K562 (cell line): ENCODE results near the gene ZNF74. TPM values are rescaled to one million over a fixed set of nuclear protein-coding genes. Genes with fewer than 3 reads are reported as not detected.

ENCODE experiments used
- ARID4B ChIP-seq: sonication (generic); formaldehyde crosslinking; IDR thresholded peaks from 2 replicates; pipeline ENCODE4 v1.8.0; 2022; ENCODE audit warnings: mild to moderate bottlenecking, missing genetic modification reagents
- ATF7 ChIP-seq: fragments of 450-650 bp; IDR thresholded peaks from 2 replicates; pipeline ENCODE4 v1.7.1; 2014; ENCODE audit warnings: mild to moderate bottlenecking, moderate library complexity
- BRF1 ChIP-seq: IDR thresholded peaks from 3 replicates; pipeline ENCODE4 v1.6.1; 2011; ENCODE audit warnings: borderline replicate concordance, mild to moderate bottlenecking; ENCODE audit not compliant: insufficient read length; ENCODE audit errors: extremely low read depth
- COPS2 ChIP-seq: fragments of 450-650 bp; conservative IDR thresholded peaks from 2 replicates; pipeline ENCODE4 v1.6.1; 2016; ENCODE audit warnings: mild to moderate bottlenecking, moderate library complexity
- CREM ChIP-seq: IDR thresholded peaks from 2 replicates; pipeline ENCODE4 v1.6.1; 2014; ENCODE audit warnings: antibody characterized with exemption, low read depth
- CUX1 ChIP-seq: fragments of 200-800 bp; sonication (Bioruptor generic); IDR thresholded peaks from 2 replicates; pipeline ENCODE4 v1.6.1; 2016; ENCODE audit warnings: missing genetic modification characterization, missing compliant biosample characterization
- ESRRA ChIP-seq: fragments of 450-650 bp; IDR thresholded peaks from 2 replicates; pipeline ENCODE4 v1.6.1; 2014; ENCODE audit warnings: low read depth, mild to moderate bottlenecking, moderate library complexity, borderline replicate concordance
- FOXA3 ChIP-seq, 2 experiments: fragments of 450-650 bp in 1 of 2; sonication (generic) in 1 of 2; formaldehyde crosslinking; IDR thresholded peaks in 1 of 2; conservative IDR thresholded peaks in 1 of 2; 2 replicates each; pipeline versions ENCODE4 v1.4.0 to v1.8.0; 2020 to 2022; ENCODE audit warnings: mild to moderate bottlenecking in 2 of 2, missing genetic modification reagents in 1 of 2
- FOXJ2 ChIP-seq: fragments of 200-800 bp; sonication (Bioruptor generic); IDR thresholded peaks from 2 replicates; pipeline ENCODE4 v1.6.1; 2016; ENCODE audit warnings: missing genetic modification characterization, missing compliant biosample characterization
- GTF2E2 ChIP-seq: fragments of 200-800 bp; sonication (Bioruptor generic); IDR thresholded peaks from 2 replicates; pipeline ENCODE4 v1.6.1; 2016; ENCODE audit warnings: missing genetic modification characterization, missing compliant biosample characterization
- HEY1 ChIP-seq: fragments of 250-450 bp; sonication (Bioruptor Pico); IDR thresholded peaks from 2 replicates; pipeline ENCODE4 v1.5.0; 2020; ENCODE audit warnings: mild to moderate bottlenecking, moderate library complexity, borderline replicate concordance
- IRF2 ChIP-seq: sonication (generic); formaldehyde crosslinking; IDR thresholded peaks from 2 replicates; pipeline ENCODE4 v1.8.1; 2022; ENCODE audit warnings: mild to moderate bottlenecking, missing genetic modification reagents
- MEIS2 ChIP-seq: fragments of 450-650 bp; IDR thresholded peaks from 2 replicates; pipeline ENCODE4 v1.6.1; 2014; ENCODE audit warnings: mild to moderate bottlenecking; ENCODE audit not compliant: partially characterized antibody
- NELFE ChIP-seq: IDR thresholded peaks from 2 replicates; pipeline ENCODE4 v1.6.1; 2011; ENCODE audit warnings: mild to moderate bottlenecking; ENCODE audit not compliant: insufficient read depth, insufficient read length
- RBM25 ChIP-seq: fragments of 200-400 bp; formaldehyde crosslinking; IDR thresholded peaks from 2 replicates; pipeline ENCODE4 v1.6.1; 2018; ENCODE audit warnings: low read length, low read depth, moderate library complexity; ENCODE audit not compliant: severe bottlenecking
- U2AF2 ChIP-seq: fragments of 200-400 bp; formaldehyde crosslinking; optimal IDR thresholded peaks from 2 replicates; pipeline ENCODE3; 2017; ENCODE audit warnings: low read depth, mild to moderate bottlenecking, low read length
- ZBTB7A ChIP-seq: IDR thresholded peaks from 2 replicates; pipeline ENCODE4 v1.6.1; 2011; ENCODE audit warnings: low read depth, mild to moderate bottlenecking, low read length, moderate library complexity, borderline replicate concordance; ENCODE audit not compliant: control insufficient read depth
- ZNF124 ChIP-seq: sonication (generic); formaldehyde crosslinking; IDR thresholded peaks from 2 replicates; pipeline ENCODE4 v1.8.1; 2022; ENCODE audit warnings: missing genetic modification reagents
- polyA plus RNA-seq, 8 experiments: library from polyadenylated mRNA; depleted of rRNA in 4 of 8; stranded (reverse) in 5 of 8; unstranded in 3 of 8; fragments of >200 nt; fragmentation: Nextera tagmentation in 2 of 8; fragmentation: Illumina TruSeq in 1 of 8; extraction: Ambion mirVana in 2 of 8; extraction: Trizol in 1 of 8; gene quantifications; 2 replicates each; pipeline versions ENCODE4 v1.2.1 to v1.2.3, GENCODE V29; 2011 to 2014; ENCODE audit warnings: inconsistent platforms in 1 of 8, missing spikeins in 1 of 8
- total RNA-seq, 7 experiments: library from RNA; depleted of rRNA in 6 of 7; stranded (reverse); fragments of >200 nt in 6 of 7; fragmentation: Illumina TruSeq in 2 of 7; extraction: Trizol in 2 of 7; gene quantifications; 2 replicates each; pipeline versions ENCODE4 v1.2.1 to v1.2.3, GENCODE V29; 2011 to 2021; ENCODE audit warnings: low replicate concordance in 1 of 7

The ZNF74 gene
- total and polyA plus RNA-seq, 9 of the 15 experiments (the other 6 are each of a cell fraction or from before 2014, with no cell fraction given), result 2.4 to 53.5 (median 31.5) TPM

GRCh38 chr22:20441631-20442484 lies 47.9 kb downstream of the ZNF74 start (continued):
- TF ChIP-seq CUX1 (CRISPR knock-in tag) (no peak), IRF2 (peak; percentile 93), ZNF124 (CRISPR knock-in tag) (0 out of 2 replicates have a peak, but pooled peaks have one; percentile 19), ESRRA (no peak), NELFE (no peak), CREM (peak; percentile 32; the same call in 1 of the 2 replicates), HEY1 (CRISPR knock-in tag) (no peak), U2AF2 (no peak), BRF1 (no peak), FOXJ2 (tag) (0 out of 2 replicates have a peak, but pooled peaks have one; percentile 20), RBM25 (no peak), FOXA3 (CRISPR knock-in tag; conservative IDR thresholded peaks at IDR 0.05 in 1 of 2, IDR thresholded peaks at IDR 0.05 in 1 of 2) (peak in 1 of 2 experiments; percentile 77; a peak in 1 of 4 replicates), GTF2E2 (tag) (no peak), ATF7 (peak; percentile 86), ARID4B (CRISPR knock-in tag) (peak; percentile 78; the same call in 1 of the 2 replicates), ZBTB7A (peak; percentile 19; the same call in 1 of the 2 replicates), MEIS2 (no peak), COPS2 (no peak)
